SK-N-SH (cell line): Measurements from ENCODE around the gene LOXL4. TPM values are rescaled to one million over a fixed set of nuclear protein-coding genes. Genes with fewer than 3 reads are reported as not detected.

Experiments
- CTCF ChIA-PET: fragments of 300-600, 350-600 bp; formaldehyde crosslinking; extraction: SDS; loops from one replicate; lab custom pipeline; 2021; lab: Yijun Ruan, JAX
- POLR2A ChIA-PET: fragments of 350-600 bp; sonication (Branson Sonifier 250); formaldehyde crosslinking; extraction: SDS; loops from one replicate; lab custom pipeline; 2020; ENCODE audit warnings: antibody characterized with exemption, inconsistent platforms; lab: Yijun Ruan, JAX
- DNase-seq: peaks from one replicate; pipeline ENCODE4 v3.0.0; 2012
- H2AFZ ChIP-seq: fragments of 200-600 bp; sonication (generic); 2 replicates; pipeline ENCODE4 v1.8.1; 2016; ENCODE audit warnings: antibody characterized with exemption, mild to moderate bottlenecking, low read depth
- H3F3A ChIP-seq: fragments of 200-600 bp; sonication (generic); replicated peaks from 2 replicates; pipeline ENCODE3; 2016; ENCODE audit warnings: antibody characterized with exemption, mild to moderate bottlenecking; ENCODE audit not compliant: insufficient read depth
- H3K27ac ChIP-seq, 2 experiments: fragments of 200-500 bp in 1 of 2; fragments of 200-600 bp in 1 of 2; sonication (Bioruptor generic) in 1 of 2; sonication (generic), shearing (Covaris generic) in 1 of 2; 2 replicates each; pipeline versions ENCODE4 v1.5.1 to v1.6.1; 2014 to 2016; ENCODE audit warnings: low read depth in 2 of 2, inconsistent platforms in 1 of 2, low read length in 1 of 2, mild to moderate bottlenecking in 1 of 2, mixed read lengths in 1 of 2
- H3K27me3 ChIP-seq: fragments of 200-600 bp; sonication (generic), shearing (Covaris generic); 2 replicates; pipeline ENCODE4 v1.6.1; 2016; ENCODE audit warnings: mixed run types; ENCODE audit not compliant: insufficient read depth
- H3K36me3 ChIP-seq, 2 experiments: fragments of 200-500 bp in 1 of 2; fragments of 200-600 bp in 1 of 2; sonication (Bioruptor generic) in 1 of 2; sonication (generic) in 1 of 2; replicated peaks in 1 of 2; 2 replicates each; pipeline versions ENCODE3 to v1.5.1; 2014 to 2016; ENCODE audit warnings: low read length in 1 of 2, mild to moderate bottlenecking in 1 of 2; ENCODE audit not compliant: insufficient read depth in 2 of 2, control insufficient read depth in 1 of 2
- H3K4me1 ChIP-seq, 2 experiments: fragments of 200-500 bp in 1 of 2; fragments of 200-600 bp in 1 of 2; sonication (Bioruptor generic) in 1 of 2; sonication (generic), shearing (Covaris generic) in 1 of 2; 2 replicates each; pipeline versions ENCODE4 v1.5.1 to v1.6.1; 2014 to 2016; ENCODE audit warnings: low read depth in 1 of 2, low read length in 1 of 2, mixed run types in 1 of 2; ENCODE audit not compliant: insufficient read depth in 2 of 2, control insufficient read depth in 1 of 2
- H3K4me2 ChIP-seq: fragments of 200-600 bp; sonication (generic), shearing (Covaris generic); 2 replicates; pipeline ENCODE4 v1.6.1; 2017; ENCODE audit warnings: mixed run types
- H3K4me3 ChIP-seq, 2 experiments: fragments of 200-500 bp in 1 of 2; fragments of 200-600 bp in 1 of 2; sonication (Bioruptor generic) in 1 of 2; sonication (generic), shearing (Covaris generic) in 1 of 2; 2 replicates each; pipeline versions ENCODE4 v1.5.1 to v1.8.1; 2014 to 2016; ENCODE audit warnings: low read depth in 2 of 2, inconsistent platforms in 1 of 2, low read length in 1 of 2, mild to moderate bottlenecking in 1 of 2, mixed read lengths in 1 of 2, moderate library complexity in 1 of 2
- H3K79me2 ChIP-seq: fragments of 200-600 bp; sonication (generic); 2 replicates; pipeline ENCODE4 v1.8.1; 2017; ENCODE audit warnings: mild to moderate bottlenecking; ENCODE audit not compliant: insufficient read depth
- H3K9ac ChIP-seq: fragments of 200-600 bp; sonication (generic); 2 replicates; pipeline ENCODE4 v1.6.1; 2017; ENCODE audit warnings: mixed run types
- H3K9me2 ChIP-seq: fragments of 200-600 bp; sonication (generic); 2 replicates; pipeline ENCODE4 v1.6.1; 2017; ENCODE audit warnings: mixed run types
- H3K9me3 ChIP-seq: fragments of 200-600 bp; sonication (generic); 2 replicates; pipeline ENCODE4 v1.6.1; 2017; ENCODE audit warnings: mixed run types, mild to moderate bottlenecking, moderate library complexity
- H4K20me1 ChIP-seq: fragments of 200-600 bp; sonication (generic); 2 replicates; pipeline ENCODE4 v1.6.1; 2017; ENCODE audit warnings: mild to moderate bottlenecking, mixed run types; ENCODE audit not compliant: insufficient read depth
- CHD2 ChIP-seq: fragments of 150-350 bp; IDR thresholded peaks from 2 replicates; pipeline ENCODE4 v1.6.1; 2018; ENCODE audit warnings: low read length; ENCODE audit not compliant: partially characterized antibody
- ELF1 ChIP-seq: IDR thresholded peaks from 2 replicates; pipeline ENCODE4 v1.4.0; 2012
- EZH2phosphoT487 ChIP-seq: fragments of 200-600 bp; sonication (generic); IDR thresholded peaks from 2 replicates; pipeline ENCODE4 v1.6.1; 2017; ENCODE audit warnings: low read depth, mixed run types, mild to moderate bottlenecking, antibody characterized with exemption, moderate library complexity, borderline replicate concordance
- FOXM1 ChIP-seq: IDR thresholded peaks from 2 replicates; pipeline ENCODE4 v1.4.0; 2012; ENCODE audit warnings: low read depth, mild to moderate bottlenecking
- GABPA ChIP-seq: IDR thresholded peaks from 2 replicates; pipeline ENCODE4 v1.4.0; 2012; ENCODE audit warnings: low read depth, mild to moderate bottlenecking
- NRF1 ChIP-seq: IDR thresholded peaks from 2 replicates; pipeline ENCODE4 v1.6.1; 2012; ENCODE audit warnings: low read depth, mild to moderate bottlenecking, low read length
- POLR2AphosphoS5 ChIP-seq: IDR thresholded peaks from 2 replicates; pipeline ENCODE4 v1.6.1; 2012; ENCODE audit warnings: low read depth, low read length
- RAD21 ChIP-seq: IDR thresholded peaks from 2 replicates; pipeline ENCODE4 v1.6.1; 2012; ENCODE audit warnings: mild to moderate bottlenecking, low read length
- RFX5 ChIP-seq: IDR thresholded peaks from 2 replicates; pipeline ENCODE4 v1.6.1; 2012; ENCODE audit warnings: mild to moderate bottlenecking, improper control_type of control experiment, low read length
- SIN3A ChIP-seq: IDR thresholded peaks from 2 replicates; pipeline ENCODE4 v1.6.1; 2012; ENCODE audit warnings: low read depth, mild to moderate bottlenecking, low read length, moderate library complexity, borderline replicate concordance
- SMC3 ChIP-seq: IDR thresholded peaks from 2 replicates; pipeline ENCODE4 v1.6.1; 2012; ENCODE audit warnings: low read depth, low read length, improper control_type of control experiment
- TCF12 ChIP-seq: IDR thresholded peaks from 2 replicates; pipeline ENCODE4 v1.4.0; 2012
- WGBS: methylation state at CpG from one replicate; pipeline ENCODE4 v1.1.6; 2017; ENCODE audit warnings: low lambda C conversion rate; 5-methylcytosine and 5-hydroxymethylcytosine counted together
- polyA plus RNA-seq, 3 experiments: library from polyadenylated mRNA; depleted of rRNA; stranded (reverse); fragments of >200 nt; gene quantifications; 2 replicates each; pipeline ENCODE4 v1.2.3, GENCODE V29; 2012
- TF ChIP-seq, protein P1 (sequence below): fragments of 150-350 bp; IDR thresholded peaks from 2 replicates; pipeline ENCODE4 v1.6.1; 2016; ENCODE audit warnings: mild to moderate bottlenecking, low read depth, low read length
- TF ChIP-seq, protein P2 (sequence below): IDR thresholded peaks from 2 replicates; pipeline ENCODE4 v1.4.0; 2012; ENCODE audit warnings: low read depth, borderline replicate concordance
- TF ChIP-seq, protein P3 (sequence below): IDR thresholded peaks from 2 replicates; pipeline ENCODE4 v1.4.0; 2012; ENCODE audit warnings: low read depth, borderline replicate concordance
- TF ChIP-seq, protein P4 (sequence below): IDR thresholded peaks from 2 replicates; pipeline ENCODE4 v1.6.1; 2012; ENCODE audit warnings: mild to moderate bottlenecking, low read depth, low read length, moderate library complexity
- TF ChIP-seq, protein P5 (sequence below): fragments of 200-600 bp; sonication (generic); IDR thresholded peaks from 2 replicates; pipeline ENCODE4 v1.6.1; 2017; ENCODE audit warnings: antibody characterized with exemption, mild to moderate bottlenecking, moderate library complexity

The LOXL4 gene
- polyA plus RNA-seq, 1 of the 3 experiments (the other 2 are of a cell fraction), result 1.7 TPM

DNA sequence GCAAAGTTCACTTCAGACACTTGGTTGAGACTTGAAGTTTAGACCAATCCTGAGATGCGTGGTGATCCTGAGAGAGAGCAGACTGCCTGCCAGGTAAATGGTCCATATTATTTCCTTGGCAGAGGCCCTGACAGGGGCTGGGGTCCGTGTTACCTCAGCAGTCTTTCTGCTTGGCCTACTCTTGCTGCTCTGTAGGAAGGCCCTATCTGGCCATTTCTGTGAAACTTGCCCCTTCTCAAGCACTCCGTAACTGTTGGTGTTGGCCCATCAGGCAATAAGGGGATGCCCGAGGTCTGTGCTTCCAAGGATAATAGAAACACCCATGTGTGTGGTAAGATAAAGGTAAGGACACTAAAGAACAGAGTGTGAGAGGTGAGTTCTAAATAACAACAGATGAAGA lies 20.0 kb downstream of the LOXL4 start:
- no peak overlapping the region for H3K4me3 ChIP-seq
- H3K9me2 ChIP-seq, result no peaks in the 10 kb centered on the region
- POLR2A ChIA-PET, result no interaction called here
- H3K4me2 ChIP-seq, result no peak overlapping the region
- TF ChIP-seq RFX5 (no peak), GABPA (no peak), RAD21 (no peak)
- H3K4me1 ChIP-seq, result no peaks in the 10 kb centered on the region; a peak in 1 of 4 replicates
- no peak overlapping the region for H3K9ac ChIP-seq
- 87% methylated on average over 4 of the region's 4 CpGs for WGBS
- no peaks in the 10 kb centered on the region for H4K20me1 ChIP-seq
- H3K27ac ChIP-seq, result no peak overlapping the region
- no peaks in the 10 kb centered on the region for H3K9me3 ChIP-seq
- no peaks in the 10 kb centered on the region for H3F3A ChIP-seq
- CTCF ChIA-PET, result interaction anchor here (1.3 to 1.6 kb wide), 2 partner anchors 20 to 61 kb away, joined by 5 to 7 read pairs; partner anchors contain the start of gene LOXL4
- no peaks in the 10 kb centered on the region for H3K79me2 ChIP-seq
- H3K36me3 ChIP-seq, result peaks cover 16 to 67% of the 10 kb centered on the region in 2 experiments
- no peak for DNase-seq
- H2AFZ ChIP-seq, result no peak overlapping the region
- no peaks in the 10 kb centered on the region for H3K27me3 ChIP-seq

DNA sequence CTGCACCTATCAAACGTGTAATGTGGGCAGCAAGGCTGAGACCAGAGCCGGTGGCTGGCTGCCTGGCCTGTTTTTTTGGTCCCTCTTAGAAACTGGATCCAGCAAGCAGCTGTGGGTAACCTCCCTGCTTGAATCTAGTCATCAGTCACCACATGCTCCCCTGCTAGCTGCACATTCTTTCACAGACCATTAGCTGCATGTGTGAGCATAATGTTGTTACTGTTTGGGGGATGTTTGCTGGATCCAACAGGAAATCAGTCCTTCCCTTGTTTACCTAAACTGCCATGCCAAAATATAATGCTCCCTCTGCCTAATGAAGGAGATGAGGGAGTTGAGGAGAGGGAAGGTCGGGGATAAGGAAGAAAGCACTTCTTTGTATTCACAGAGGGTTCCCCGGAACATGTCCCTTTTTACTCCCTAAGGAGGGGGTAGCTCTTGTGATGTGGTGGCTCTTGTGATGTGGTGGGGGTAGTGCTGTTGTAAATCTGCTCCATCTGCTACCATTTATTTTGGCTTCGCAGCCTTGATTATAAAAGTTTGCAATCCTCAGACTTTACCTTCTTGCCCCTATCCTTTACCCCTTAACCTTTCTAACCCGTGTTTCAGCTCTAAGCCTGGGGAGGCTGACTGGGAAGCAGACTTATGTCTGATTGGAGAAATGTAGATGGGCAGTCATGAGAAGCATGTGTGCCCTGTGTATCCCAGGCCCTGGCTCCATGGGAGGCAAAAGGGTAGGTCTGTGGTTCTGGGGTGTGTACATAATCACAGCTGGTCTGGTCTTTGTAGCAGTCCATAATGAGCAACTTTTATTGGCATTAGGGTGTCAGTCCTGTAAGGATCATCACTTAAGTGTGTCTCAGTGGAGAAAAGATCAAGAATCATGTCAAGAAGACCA lies 20.8 kb downstream of the LOXL4 start:
- Histone ChIP-seq H3K4me1 (no peaks in the 10 kb centered on the region), H3K36me3 (peaks cover 16 to 70% of the 10 kb centered on the region in 2 experiments), H3F3A (no peaks in the 10 kb centered on the region), H3K9me3 (no peaks in the 10 kb centered on the region), H3K27me3 (no peaks in the 10 kb centered on the region), H3K9ac (no peak overlapping the region), H3K9me2 (no peaks in the 10 kb centered on the region), H3K79me2 (no peaks in the 10 kb centered on the region), H3K27ac (no peak overlapping the region), H3K4me2 (no peak overlapping the region), H4K20me1 (no peaks in the 10 kb centered on the region), H3K4me3 (no peak overlapping the region), H2AFZ (no peak overlapping the region)
- ChIA-PET POLR2A (no interaction called here), CTCF (interaction anchor here (1.4 to 7.9 kb wide), 4 partner anchors 9 to 220 kb away, joined by 3 to 95 read pairs (median 3); no protein-coding TSS in a partner anchor)
- no peak for DNase-seq
- WGBS, result 96% methylated on average over 6 of the region's 6 CpGs
- TF ChIP-seq, protein P1, sequence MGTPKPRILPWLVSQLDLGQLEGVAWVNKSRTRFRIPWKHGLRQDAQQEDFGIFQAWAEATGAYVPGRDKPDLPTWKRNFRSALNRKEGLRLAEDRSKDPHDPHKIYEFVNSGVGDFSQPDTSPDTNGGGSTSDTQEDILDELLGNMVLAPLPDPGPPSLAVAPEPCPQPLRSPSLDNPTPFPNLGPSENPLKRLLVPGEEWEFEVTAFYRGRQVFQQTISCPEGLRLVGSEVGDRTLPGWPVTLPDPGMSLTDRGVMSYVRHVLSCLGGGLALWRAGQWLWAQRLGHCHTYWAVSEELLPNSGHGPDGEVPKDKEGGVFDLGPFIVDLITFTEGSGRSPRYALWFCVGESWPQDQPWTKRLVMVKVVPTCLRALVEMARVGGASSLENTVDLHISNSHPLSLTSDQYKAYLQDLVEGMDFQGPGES, result no peak
- TF ChIP-seq RAD21 (no peak), TCF12 (no peak), NRF1 (no peak), FOXM1 (no peak), POLR2AphosphoS5 (no peak), CHD2 (no peak), SIN3A (no peak), SMC3 (no peak), EZH2phosphoT487 (no peak), ELF1 (no peak)
- TF ChIP-seq, protein P2, sequence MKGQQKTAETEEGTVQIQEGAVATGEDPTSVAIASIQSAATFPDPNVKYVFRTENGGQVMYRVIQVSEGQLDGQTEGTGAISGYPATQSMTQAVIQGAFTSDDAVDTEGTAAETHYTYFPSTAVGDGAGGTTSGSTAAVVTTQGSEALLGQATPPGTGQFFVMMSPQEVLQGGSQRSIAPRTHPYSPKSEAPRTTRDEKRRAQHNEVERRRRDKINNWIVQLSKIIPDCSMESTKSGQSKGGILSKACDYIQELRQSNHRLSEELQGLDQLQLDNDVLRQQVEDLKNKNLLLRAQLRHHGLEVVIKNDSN, result no peak
- TF ChIP-seq, protein P3, sequence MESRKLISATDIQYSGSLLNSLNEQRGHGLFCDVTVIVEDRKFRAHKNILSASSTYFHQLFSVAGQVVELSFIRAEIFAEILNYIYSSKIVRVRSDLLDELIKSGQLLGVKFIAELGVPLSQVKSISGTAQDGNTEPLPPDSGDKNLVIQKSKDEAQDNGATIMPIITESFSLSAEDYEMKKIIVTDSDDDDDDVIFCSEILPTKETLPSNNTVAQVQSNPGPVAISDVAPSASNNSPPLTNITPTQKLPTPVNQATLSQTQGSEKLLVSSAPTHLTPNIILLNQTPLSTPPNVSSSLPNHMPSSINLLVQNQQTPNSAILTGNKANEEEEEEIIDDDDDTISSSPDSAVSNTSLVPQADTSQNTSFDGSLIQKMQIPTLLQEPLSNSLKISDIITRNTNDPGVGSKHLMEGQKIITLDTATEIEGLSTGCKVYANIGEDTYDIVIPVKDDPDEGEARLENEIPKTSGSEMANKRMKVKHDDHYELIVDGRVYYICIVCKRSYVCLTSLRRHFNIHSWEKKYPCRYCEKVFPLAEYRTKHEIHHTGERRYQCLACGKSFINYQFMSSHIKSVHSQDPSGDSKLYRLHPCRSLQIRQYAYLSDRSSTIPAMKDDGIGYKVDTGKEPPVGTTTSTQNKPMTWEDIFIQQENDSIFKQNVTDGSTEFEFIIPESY, result no peak
- TF ChIP-seq, protein P4, sequence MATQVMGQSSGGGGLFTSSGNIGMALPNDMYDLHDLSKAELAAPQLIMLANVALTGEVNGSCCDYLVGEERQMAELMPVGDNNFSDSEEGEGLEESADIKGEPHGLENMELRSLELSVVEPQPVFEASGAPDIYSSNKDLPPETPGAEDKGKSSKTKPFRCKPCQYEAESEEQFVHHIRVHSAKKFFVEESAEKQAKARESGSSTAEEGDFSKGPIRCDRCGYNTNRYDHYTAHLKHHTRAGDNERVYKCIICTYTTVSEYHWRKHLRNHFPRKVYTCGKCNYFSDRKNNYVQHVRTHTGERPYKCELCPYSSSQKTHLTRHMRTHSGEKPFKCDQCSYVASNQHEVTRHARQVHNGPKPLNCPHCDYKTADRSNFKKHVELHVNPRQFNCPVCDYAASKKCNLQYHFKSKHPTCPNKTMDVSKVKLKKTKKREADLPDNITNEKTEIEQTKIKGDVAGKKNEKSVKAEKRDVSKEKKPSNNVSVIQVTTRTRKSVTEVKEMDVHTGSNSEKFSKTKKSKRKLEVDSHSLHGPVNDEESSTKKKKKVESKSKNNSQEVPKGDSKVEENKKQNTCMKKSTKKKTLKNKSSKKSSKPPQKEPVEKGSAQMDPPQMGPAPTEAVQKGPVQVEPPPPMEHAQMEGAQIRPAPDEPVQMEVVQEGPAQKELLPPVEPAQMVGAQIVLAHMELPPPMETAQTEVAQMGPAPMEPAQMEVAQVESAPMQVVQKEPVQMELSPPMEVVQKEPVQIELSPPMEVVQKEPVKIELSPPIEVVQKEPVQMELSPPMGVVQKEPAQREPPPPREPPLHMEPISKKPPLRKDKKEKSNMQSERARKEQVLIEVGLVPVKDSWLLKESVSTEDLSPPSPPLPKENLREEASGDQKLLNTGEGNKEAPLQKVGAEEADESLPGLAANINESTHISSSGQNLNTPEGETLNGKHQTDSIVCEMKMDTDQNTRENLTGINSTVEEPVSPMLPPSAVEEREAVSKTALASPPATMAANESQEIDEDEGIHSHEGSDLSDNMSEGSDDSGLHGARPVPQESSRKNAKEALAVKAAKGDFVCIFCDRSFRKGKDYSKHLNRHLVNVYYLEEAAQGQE, result no peak
- TF ChIP-seq, protein P5, sequence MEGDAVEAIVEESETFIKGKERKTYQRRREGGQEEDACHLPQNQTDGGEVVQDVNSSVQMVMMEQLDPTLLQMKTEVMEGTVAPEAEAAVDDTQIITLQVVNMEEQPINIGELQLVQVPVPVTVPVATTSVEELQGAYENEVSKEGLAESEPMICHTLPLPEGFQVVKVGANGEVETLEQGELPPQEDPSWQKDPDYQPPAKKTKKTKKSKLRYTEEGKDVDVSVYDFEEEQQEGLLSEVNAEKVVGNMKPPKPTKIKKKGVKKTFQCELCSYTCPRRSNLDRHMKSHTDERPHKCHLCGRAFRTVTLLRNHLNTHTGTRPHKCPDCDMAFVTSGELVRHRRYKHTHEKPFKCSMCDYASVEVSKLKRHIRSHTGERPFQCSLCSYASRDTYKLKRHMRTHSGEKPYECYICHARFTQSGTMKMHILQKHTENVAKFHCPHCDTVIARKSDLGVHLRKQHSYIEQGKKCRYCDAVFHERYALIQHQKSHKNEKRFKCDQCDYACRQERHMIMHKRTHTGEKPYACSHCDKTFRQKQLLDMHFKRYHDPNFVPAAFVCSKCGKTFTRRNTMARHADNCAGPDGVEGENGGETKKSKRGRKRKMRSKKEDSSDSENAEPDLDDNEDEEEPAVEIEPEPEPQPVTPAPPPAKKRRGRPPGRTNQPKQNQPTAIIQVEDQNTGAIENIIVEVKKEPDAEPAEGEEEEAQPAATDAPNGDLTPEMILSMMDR, result no peak
